HepG2 (cell line): ENCODE data around the gene SLC2A4. TPM values are rescaled to one million over a fixed set of nuclear protein-coding genes. Genes with fewer than 3 reads are reported as not detected.

Experiments used
- ARID4A ChIP-seq: sonication (generic); formaldehyde crosslinking; IDR thresholded peaks from 2 replicates; pipeline ENCODE4 v1.5.0; 2020; ENCODE audit warnings: mild to moderate bottlenecking, missing genetic modification reagents, borderline replicate concordance
- ELF4 ChIP-seq: sonication (generic); formaldehyde crosslinking; IDR thresholded peaks from 2 replicates; pipeline ENCODE4 v1.5.0; 2020; ENCODE audit warnings: missing genetic modification reagents, mild to moderate bottlenecking, moderate library complexity, borderline replicate concordance
- EZH2 ChIP-seq: conservative IDR thresholded peaks from 2 replicates; pipeline ENCODE4 v1.6.1; 2012; ENCODE audit warnings: mild to moderate bottlenecking, low read depth, low read length, moderate library complexity
- HIVEP1 ChIP-seq: sonication (generic); formaldehyde crosslinking; IDR thresholded peaks from 2 replicates; pipeline ENCODE4 v1.4.0; 2020; ENCODE audit warnings: mild to moderate bottlenecking, missing genetic modification reagents
- HNF1A ChIP-seq, 2 experiments: sonication (generic) in 1 of 2; formaldehyde crosslinking in 1 of 2; IDR thresholded peaks; 2 replicates each; pipeline versions ENCODE4 v1.4.0 to v1.6.1; 2016 to 2020; ENCODE audit warnings: borderline replicate concordance in 1 of 2, low read depth in 1 of 2, mild to moderate bottlenecking in 1 of 2, missing genetic modification reagents in 1 of 2
- MYPOP ChIP-seq: sonication (generic); formaldehyde crosslinking; IDR thresholded peaks from 2 replicates; pipeline ENCODE4 v1.8.1; 2023; ENCODE audit warnings: mild to moderate bottlenecking, moderate library complexity, missing genetic modification reagents
- U2AF2 ChIP-seq: fragments of 200-400 bp; formaldehyde crosslinking; IDR thresholded peaks from 2 replicates; pipeline ENCODE4 v1.6.1; 2017; ENCODE audit warnings: low read depth, mild to moderate bottlenecking, low read length
- USF2 ChIP-seq, 2 experiments: sonication (generic) in 1 of 2; formaldehyde crosslinking in 1 of 2; IDR thresholded peaks; 2 replicates each; pipeline versions ENCODE4 v1.5.1 to v1.6.1; 2011 to 2020; ENCODE audit warnings: borderline replicate concordance in 1 of 2, low read depth in 1 of 2, low read length in 1 of 2, mild to moderate bottlenecking in 1 of 2, missing genetic modification reagents in 1 of 2, moderate library complexity in 1 of 2
- YEATS4 ChIP-seq: sonication (generic); formaldehyde crosslinking; IDR thresholded peaks from 2 replicates; pipeline ENCODE4 v1.4.0; 2020; ENCODE audit warnings: missing genetic modification reagents, borderline replicate concordance
- ZFX ChIP-seq: sonication (generic); formaldehyde crosslinking; IDR thresholded peaks from 2 replicates; pipeline ENCODE4 v1.4.0; 2020; ENCODE audit warnings: mild to moderate bottlenecking, low read depth, missing genetic modification reagents, moderate library complexity
- ZNF710 ChIP-seq: sonication (generic); formaldehyde crosslinking; IDR thresholded peaks from 2 replicates; pipeline ENCODE4 v1.5.0; 2020; ENCODE audit warnings: mild to moderate bottlenecking, missing genetic modification reagents, borderline replicate concordance
- polyA plus RNA-seq, 8 experiments: library from polyadenylated mRNA; depleted of rRNA in 3 of 8; stranded (reverse) in 7 of 8; unstranded in 1 of 8; fragments of >200 nt; fragmentation: Illumina TruSeq in 4 of 8; extraction: Trizol in 4 of 8; gene quantifications; 2 replicates each; pipeline versions ENCODE4 v1.2.1 to v1.2.3, GENCODE V29; 2011 to 2016; ENCODE audit warnings: low read depth in 4 of 8, missing spikeins in 1 of 8, mixed read lengths in 1 of 8; ENCODE audit not compliant: insufficient read depth in 1 of 8
- total RNA-seq, 5 experiments: library from RNA; depleted of rRNA; stranded (reverse); fragments of >200 nt; fragmentation: Illumina TruSeq; extraction: Trizol; gene quantifications; 2 replicates each; pipeline ENCODE4 v1.2.3, GENCODE V29; 2016; ENCODE audit warnings: low read depth in 1 of 5

Gene SLC2A4
- total and polyA plus RNA-seq, 2 of the 13 experiments (the other 11 are each of a cell fraction or from before 2014, with no cell fraction given) = 4.9 to 5.8 TPM

- TF ChIP-seq HNF1A (IDR thresholded peaks at IDR 0.05; ENCODE audit: low read depth) (no peak), HNF1A (CRISPR knock-in tag; IDR thresholded peaks at IDR 0.05; ENCODE audit: borderline replicate concordance) (peak; percentile 68; the same call in 1 of the 2 replicates), MYPOP (no peak), ZNF710 (CRISPR knock-in tag) (peak; percentile 49; the same call in 1 of the 2 replicates), U2AF2 (no peak), HIVEP1 (CRISPR knock-in tag) (peak; percentile 52; the same call in 1 of the 2 replicates), ELF4 (no peak), EZH2 (no peak), ZFX (CRISPR knock-in tag) (peak; percentile 74), USF2 (IDR thresholded peaks at IDR 0.05; ENCODE audit: low read depth, low read length) (no peak), USF2 (CRISPR knock-in tag; IDR thresholded peaks at IDR 0.05; ENCODE audit: borderline replicate concordance) (no peak), YEATS4 (peak; percentile 49), ARID4A (CRISPR knock-in tag) (peak; percentile 83; the same call in 1 of the 2 replicates)
Measured at GRCh38 chr17:7329374-7329996, 48.0 kb downstream of the SLC2A4 start (continued).
